Activated CD4-positive, alpha-beta T cell treated with anti-CD3 and anti-CD28 coated beads, Interleukin-2, amount 50 U/mL, for 24 hours (primary cell): ENCODE measurements around the gene ZACN.
"Not testable (repeated sequence)": the region's sequence is repeated elsewhere in the genome, so short reads cannot be mapped to it uniquely, and the experiment has no call there.

Experiments
- DNase-seq, 2 donors: peaks; one replicate each; pipeline ENCODE4 v3.0.0-alpha.2; 2020; ENCODE audit warnings: low read depth in 1 of 2, low spot score in 1 of 2

ZACN gene

GRCh38 chr17:76078860-76079534, at the start of gene ZACN:
TSS of gene ZACN (plus strand) at chr17:76079182. CDS start at chr17:76079265, 83 bp downstream.
- DNase-seq: no peak

GRCh38 chr17:76032073-76032779, 46.8 kb upstream of the ZACN start:
- no peak for DNase-seq

GRCh38 chr17:76032780-76033108, 46.2 kb upstream of the ZACN start:
- DNase-seq: no peak

- no peak for DNase-seq
Observed at GRCh38 chr17:76033139-76033538, 45.8 kb upstream of the ZACN start.

- DNase-seq: no peak
Observed at GRCh38 chr17:76034428-76035350, 44.3 kb upstream of the ZACN start.

GRCh38 chr17:76036497-76037261, 42.3 kb upstream of the ZACN start:
- no peak for DNase-seq

- no peak for DNase-seq
Observed at GRCh38 chr17:76038050-76038449, 40.9 kb upstream of the ZACN start.

- DNase-seq: no peak
Observed at GRCh38 chr17:76039121-76039520, 39.9 kb upstream of the ZACN start.

- no peak for DNase-seq
Observed at GRCh38 chr17:76040376-76040775, 38.6 kb upstream of the ZACN start.

GRCh38 chr17:76042868-76043267, 36.1 kb upstream of the ZACN start:
- not testable (repeated sequence) for DNase-seq

- not testable (repeated sequence) for DNase-seq
Observed at GRCh38 chr17:76044475-76045007, 34.4 kb upstream of the ZACN start.

- no peak for DNase-seq
Observed at GRCh38 chr17:76046064-76046463, 32.9 kb upstream of the ZACN start.

GRCh38 chr17:76048025-76048605, 30.9 kb upstream of the ZACN start:
- DNase-seq: no peak

GRCh38 chr17:76048711-76049110, 30.3 kb upstream of the ZACN start:
- DNase-seq: no peak

- DNase-seq: no peak
Observed at GRCh38 chr17:76049239-76049638, 29.7 kb upstream of the ZACN start.

GRCh38 chr17:76049836-76050537, 29.0 kb upstream of the ZACN start:
- DNase-seq: no peak

GRCh38 chr17:76050538-76051467, 28.2 kb upstream of the ZACN start:
- no peak for DNase-seq

- DNase-seq: no peak
Observed at GRCh38 chr17:76051561-76051960, 27.4 kb upstream of the ZACN start.
